Measurements from ENCODE around the gene UBE3C.

Gene UBE3C

GRCh38 chr7:157292258-157292657, 153.5 kb downstream of the UBE3C start:
- ChIA-PET CTCF (no interaction called here), POLR2A (ENCODE audit: low non-redundant PET) (no interaction called here)
- no peak for DNase-seq (ENCODE audit: low spot score)
- H3K27ac ChIP-seq = peak overlapping the region; percentile 79
- TF ChIP-seq CTCF (conservative IDR thresholded peaks at IDR 0.05; ENCODE audit: low read depth) = no peak

- POLR2A ChIA-PET (ENCODE audit: low non-redundant PET) = no interaction called here
- CTCF ChIA-PET = interaction anchor here (0.6 kb wide), 1 partner anchor 361 kb away, joined by 3 read pairs; no protein-coding TSS in a partner anchor
- no peak for TF ChIP-seq CTCF (conservative IDR thresholded peaks at IDR 0.05; ENCODE audit: low read depth)
- H3K27ac ChIP-seq = peak overlapping the region; percentile 79
- peak; percentile 57 for DNase-seq (ENCODE audit: low spot score)
Observed at GRCh38 chr7:157292770-157293412, 154.2 kb downstream of the UBE3C start.

- no peak for DNase-seq (ENCODE audit: low spot score)
- POLR2A ChIA-PET (ENCODE audit: low non-redundant PET) = interaction anchor here (0.5 kb wide), 1 partner anchor 26 kb away, joined by 3 read pairs; no protein-coding TSS in a partner anchor
- CTCF ChIA-PET = interaction anchor here (0.6 kb wide), 2 partner anchors 362 to 640 kb away, joined by 3 read pairs; no protein-coding TSS in a partner anchor
- no peak for TF ChIP-seq CTCF (conservative IDR thresholded peaks at IDR 0.05; ENCODE audit: low read depth)
- peak overlapping the region; percentile 79 for H3K27ac ChIP-seq
Observed at GRCh38 chr7:157293413-157293788, 154.7 kb downstream of the UBE3C start.

- CTCF ChIA-PET = interaction anchor here (0.6 kb wide), 1 partner anchor 69 kb away, joined by 3 read pairs; no protein-coding TSS in a partner anchor
- no peak for DNase-seq (ENCODE audit: low spot score)
- H3K27ac ChIP-seq = peak overlapping the region; percentile 41
- POLR2A ChIA-PET (ENCODE audit: low non-redundant PET) = no interaction called here
- TF ChIP-seq CTCF (conservative IDR thresholded peaks at IDR 0.05; ENCODE audit: low read depth) = no peak
Observed at GRCh38 chr7:157294773-157295172, 156.0 kb downstream of the UBE3C start.

- H3K27ac ChIP-seq = peak overlapping the region; percentile 41
- no peak for DNase-seq (ENCODE audit: low spot score)
- TF ChIP-seq CTCF (conservative IDR thresholded peaks at IDR 0.05; ENCODE audit: low read depth) = no peak
- POLR2A ChIA-PET (ENCODE audit: low non-redundant PET) = no interaction called here
- CTCF ChIA-PET = no interaction called here
Observed at GRCh38 chr7:157295338-157295737, 156.6 kb downstream of the UBE3C start.

GRCh38 chr7:157297185-157297584, 158.5 kb downstream of the UBE3C start:
- ChIA-PET POLR2A (ENCODE audit: low non-redundant PET) (no interaction called here), CTCF (no interaction called here)
- no peak for TF ChIP-seq CTCF (conservative IDR thresholded peaks at IDR 0.05; ENCODE audit: low read depth)
- peak overlapping the region; percentile 95 for H3K27ac ChIP-seq
- no peak for DNase-seq (ENCODE audit: low spot score)

Data from RWPE1 (cell line).